Activated CD4-positive, alpha-beta memory T cell treated with anti-CD3 and anti-CD28 coated beads for 36 hours (primary cell): Measurements from ENCODE around the gene UBAC2. TPM values are rescaled to one million over a fixed set of nuclear protein-coding genes. Genes with fewer than 3 reads are reported as not detected.
A peak's percentile ranks its signal among the peaks of the same experiment; 100 is the strongest.

Experiments
- CTCF ChIA-PET: fragments of 350-600 bp; sonication (Branson Sonifier 250); formaldehyde crosslinking; loops from one replicate; lab custom pipeline; 2021; ENCODE audit warnings: antibody characterized with exemption, inconsistent platforms; lab: Charles Lee
- POLR2A ChIA-PET: fragments of 350-600 bp; sonication (Branson Sonifier 250); formaldehyde crosslinking; loops from one replicate; lab custom pipeline; 2021; ENCODE audit warnings: antibody characterized with exemption; lab: Charles Lee
- DNase-seq: peaks from one replicate; pipeline ENCODE4 v3.0.0-alpha.2; 2020
- H3K27ac Mint-ChIP-seq: one replicate; pipeline ENCODE4 v1.8.0; 2021; ENCODE audit warnings: mixed read lengths
- H3K27me3 Mint-ChIP-seq: one replicate; pipeline ENCODE4 v1.8.0; 2021; ENCODE audit warnings: mixed read lengths
- H3K36me3 Mint-ChIP-seq: one replicate; pipeline ENCODE4 v1.8.0; 2021; ENCODE audit warnings: mixed read lengths
- H3K4me1 Mint-ChIP-seq: one replicate; pipeline ENCODE4 v1.8.0; 2021; ENCODE audit warnings: low read depth, mixed read lengths
- H3K4me3 Mint-ChIP-seq: one replicate; pipeline ENCODE4 v1.8.0; 2021; ENCODE audit warnings: mild to moderate bottlenecking, mixed read lengths
- H3K9me3 Mint-ChIP-seq: one replicate; pipeline ENCODE4 v1.8.0; 2021; ENCODE audit warnings: mixed read lengths
- intact Hi-C: fragments of 100-400 bp; cut with micrococcal nuclease; formaldehyde crosslinking; loops from one replicate; pipeline ENCODE4 v1.15.1; 2023
- total RNA-seq, 2 experiments: library from RNA; stranded (reverse); gene quantifications; one replicate each; pipeline ENCODE4 v1.2.3, GENCODE V29; 2021

UBAC2 gene
- 10 to 100 TPM; 51.8 to 54.5 TPM for total RNA-seq

GRCh38 chr13:99200432-99201167 lies at the start of gene UBAC2:
TSS of gene UBAC2 (plus strand) at chr13:99200854. CDS start at chr13:99200909, 55 bp downstream.
- no peaks in the 10 kb centered on the region for H3K27me3 Mint-ChIP-seq
- H3K9me3 Mint-ChIP-seq: no peaks in the 10 kb centered on the region
- intact Hi-C loops: loop anchor here (1.0 to 5.0 kb wide), 10 partner anchors 38 to 296 kb away; partner anchors contain the start of genes GPR18 and GPR183
- peak within 1 kb of the TSS; percentile 90 for H3K4me3 Mint-ChIP-seq
- peak within 1 kb of the TSS; percentile 90 for H3K27ac Mint-ChIP-seq
- DNase-seq: peak; percentile 97
- peaks cover 24% of the 10 kb centered on the region for H3K36me3 Mint-ChIP-seq
- ChIA-PET CTCF (interaction anchor here (0.5 to 4.5 kb wide), 19 partner anchors 14 to 259 kb away, joined by 3 to 29 read pairs (median 4); partner anchors contain the start of gene GPR18), POLR2A (interaction anchor here (0.6 to 5.2 kb wide), 29 partner anchors 9 to 182 kb away, joined by 3 to 45 read pairs (median 4); partner anchors contain the start of gene GPR18)
- peaks cover 59% of the 10 kb centered on the region for H3K4me1 Mint-ChIP-seq

- Mint-ChIP-seq H3K4me1 (peaks cover 11% of the 10 kb centered on the region), H3K36me3 (no peaks in the 10 kb centered on the region), H3K27ac (no peak overlapping the region), H3K27me3 (no peaks in the 10 kb centered on the region), H3K9me3 (no peaks in the 10 kb centered on the region), H3K4me3 (no peak overlapping the region)
- ChIA-PET CTCF (no interaction called here), POLR2A (no interaction called here)
- DNase-seq: peak; percentile 50
- intact Hi-C loops: no loop called here
Observed at GRCh38 chr13:99151516-99151915, 49.1 kb upstream of the UBAC2 start.

GRCh38 chr13:99153219-99153618 lies 47.4 kb upstream of the UBAC2 start:
- ChIA-PET CTCF (interaction anchor here (2.7 kb wide), 1 partner anchor 23 kb away, joined by 11 read pairs; no protein-coding TSS in a partner anchor), POLR2A (no interaction called here)
- no peaks in the 10 kb centered on the region for H3K27me3 Mint-ChIP-seq
- peaks cover 11% of the 10 kb centered on the region for H3K4me1 Mint-ChIP-seq
- H3K4me3 Mint-ChIP-seq: no peak overlapping the region
- H3K36me3 Mint-ChIP-seq: no peaks in the 10 kb centered on the region
- no peak for DNase-seq
- intact Hi-C loops: no loop called here
- no peaks in the 10 kb centered on the region for H3K9me3 Mint-ChIP-seq
- H3K27ac Mint-ChIP-seq: no peak overlapping the region

GRCh38 chr13:99154064-99154463 lies 46.6 kb upstream of the UBAC2 start:
- intact Hi-C loops: no loop called here
- Mint-ChIP-seq H3K27ac (no peak overlapping the region), H3K4me3 (no peak overlapping the region), H3K36me3 (no peaks in the 10 kb centered on the region), H3K9me3 (no peaks in the 10 kb centered on the region), H3K4me1 (peaks cover 11% of the 10 kb centered on the region), H3K27me3 (peaks cover 2% of the 10 kb centered on the region)
- DNase-seq: no peak
- ChIA-PET CTCF (interaction anchor here (2.7 kb wide), 1 partner anchor 22 kb away, joined by 11 read pairs; no protein-coding TSS in a partner anchor), POLR2A (no interaction called here)

GRCh38 chr13:99155821-99156220 lies 44.8 kb upstream of the UBAC2 start:
- intact Hi-C loops: no loop called here
- H3K9me3 Mint-ChIP-seq: no peaks in the 10 kb centered on the region
- H3K4me1 Mint-ChIP-seq: peaks cover 9% of the 10 kb centered on the region
- ChIA-PET POLR2A (no interaction called here), CTCF (interaction anchor here (0.6 kb wide), 1 partner anchor 109 kb away, joined by 3 read pairs; no protein-coding TSS in a partner anchor)
- DNase-seq: no peak
- peaks cover 7% of the 10 kb centered on the region for H3K27me3 Mint-ChIP-seq
- H3K27ac Mint-ChIP-seq: no peak overlapping the region
- no peak overlapping the region for H3K4me3 Mint-ChIP-seq
- H3K36me3 Mint-ChIP-seq: no peaks in the 10 kb centered on the region

GRCh38 chr13:99157046-99157445 lies 43.6 kb upstream of the UBAC2 start:
- DNase-seq: no peak
- peaks cover 7% of the 10 kb centered on the region for H3K27me3 Mint-ChIP-seq
- H3K36me3 Mint-ChIP-seq: no peaks in the 10 kb centered on the region
- no peak overlapping the region for H3K27ac Mint-ChIP-seq
- H3K9me3 Mint-ChIP-seq: no peaks in the 10 kb centered on the region
- no peaks in the 10 kb centered on the region for H3K4me1 Mint-ChIP-seq
- no peak overlapping the region for H3K4me3 Mint-ChIP-seq
- intact Hi-C loops: no loop called here
- ChIA-PET POLR2A (no interaction called here), CTCF (interaction anchor here (0.6 to 1.5 kb wide), 3 partner anchors 19 to 152 kb away, joined by 3 read pairs; no protein-coding TSS in a partner anchor)

- ChIA-PET POLR2A (no interaction called here), CTCF (no interaction called here)
- Mint-ChIP-seq H3K27ac (no peak overlapping the region), H3K4me1 (no peaks in the 10 kb centered on the region), H3K4me3 (no peak overlapping the region), H3K9me3 (no peaks in the 10 kb centered on the region), H3K27me3 (peaks cover 7% of the 10 kb centered on the region), H3K36me3 (no peaks in the 10 kb centered on the region)
- intact Hi-C loops: no loop called here
- no peak for DNase-seq
Observed at GRCh38 chr13:99158846-99159245, 41.8 kb upstream of the UBAC2 start.

GRCh38 chr13:99159331-99160061 lies 41.2 kb upstream of the UBAC2 start:
- Mint-ChIP-seq H3K27ac (no peak overlapping the region), H3K9me3 (no peaks in the 10 kb centered on the region), H3K4me1 (no peaks in the 10 kb centered on the region), H3K27me3 (peaks cover 7% of the 10 kb centered on the region), H3K4me3 (no peak overlapping the region), H3K36me3 (no peaks in the 10 kb centered on the region)
- CTCF ChIA-PET: interaction anchor here (1.7 kb wide), 1 partner anchor 17 kb away, joined by 7 read pairs; no protein-coding TSS in a partner anchor
- intact Hi-C loops: no loop called here
- no peak for DNase-seq
- POLR2A ChIA-PET: no interaction called here

- POLR2A ChIA-PET: no interaction called here
- intact Hi-C loops: no loop called here
- Mint-ChIP-seq H3K27me3 (peaks cover 7% of the 10 kb centered on the region), H3K9me3 (no peaks in the 10 kb centered on the region), H3K27ac (no peak overlapping the region), H3K4me3 (no peak overlapping the region), H3K4me1 (no peaks in the 10 kb centered on the region), H3K36me3 (no peaks in the 10 kb centered on the region)
- CTCF ChIA-PET: interaction anchor here (1.7 kb wide), 1 partner anchor 16 kb away, joined by 7 read pairs; no protein-coding TSS in a partner anchor
- DNase-seq: no peak
Observed at GRCh38 chr13:99160415-99160814, 40.2 kb upstream of the UBAC2 start.

GRCh38 chr13:99161512-99161911 lies 39.1 kb upstream of the UBAC2 start:
- Mint-ChIP-seq H3K9me3 (no peaks in the 10 kb centered on the region), H3K27ac (no peak overlapping the region), H3K36me3 (no peaks in the 10 kb centered on the region), H3K4me1 (no peaks in the 10 kb centered on the region), H3K27me3 (peaks cover 7% of the 10 kb centered on the region), H3K4me3 (no peak overlapping the region)
- intact Hi-C loops: no loop called here
- DNase-seq: no peak
- ChIA-PET CTCF (interaction anchor here (1.5 kb wide), 1 partner anchor 15 kb away, joined by 4 read pairs; no protein-coding TSS in a partner anchor), POLR2A (no interaction called here)

- Mint-ChIP-seq H3K36me3 (no peaks in the 10 kb centered on the region), H3K27ac (no peak overlapping the region), H3K4me1 (no peaks in the 10 kb centered on the region), H3K27me3 (peaks cover 7% of the 10 kb centered on the region), H3K9me3 (peaks cover 1% of the 10 kb centered on the region), H3K4me3 (no peak overlapping the region)
- ChIA-PET POLR2A (no interaction called here), CTCF (interaction anchor here (1.5 kb wide), 1 partner anchor 14 kb away, joined by 4 read pairs; no protein-coding TSS in a partner anchor)
- no peak for DNase-seq
- intact Hi-C loops: no loop called here
Observed at GRCh38 chr13:99162567-99163361, 37.9 kb upstream of the UBAC2 start.
